Activated CD8-positive, alpha-beta memory T cell treated with anti-CD3 and anti-CD28 coated beads, Interleukin-2, amount 50 U/mL, for 24 hours (primary cell): ENCODE results near the gene UTP25.
A peak's percentile ranks its signal among the peaks of the same experiment; 100 is the strongest.
"Not testable (repeated sequence)": the region's sequence is repeated elsewhere in the genome, so short reads cannot be mapped to it uniquely, and the experiment has no call there.

ENCODE experiments used
- DNase-seq: peaks from one replicate; pipeline ENCODE4 v3.0.0-alpha.2; 2020; ENCODE audit errors: extremely low read depth

The UTP25 gene, protein sequence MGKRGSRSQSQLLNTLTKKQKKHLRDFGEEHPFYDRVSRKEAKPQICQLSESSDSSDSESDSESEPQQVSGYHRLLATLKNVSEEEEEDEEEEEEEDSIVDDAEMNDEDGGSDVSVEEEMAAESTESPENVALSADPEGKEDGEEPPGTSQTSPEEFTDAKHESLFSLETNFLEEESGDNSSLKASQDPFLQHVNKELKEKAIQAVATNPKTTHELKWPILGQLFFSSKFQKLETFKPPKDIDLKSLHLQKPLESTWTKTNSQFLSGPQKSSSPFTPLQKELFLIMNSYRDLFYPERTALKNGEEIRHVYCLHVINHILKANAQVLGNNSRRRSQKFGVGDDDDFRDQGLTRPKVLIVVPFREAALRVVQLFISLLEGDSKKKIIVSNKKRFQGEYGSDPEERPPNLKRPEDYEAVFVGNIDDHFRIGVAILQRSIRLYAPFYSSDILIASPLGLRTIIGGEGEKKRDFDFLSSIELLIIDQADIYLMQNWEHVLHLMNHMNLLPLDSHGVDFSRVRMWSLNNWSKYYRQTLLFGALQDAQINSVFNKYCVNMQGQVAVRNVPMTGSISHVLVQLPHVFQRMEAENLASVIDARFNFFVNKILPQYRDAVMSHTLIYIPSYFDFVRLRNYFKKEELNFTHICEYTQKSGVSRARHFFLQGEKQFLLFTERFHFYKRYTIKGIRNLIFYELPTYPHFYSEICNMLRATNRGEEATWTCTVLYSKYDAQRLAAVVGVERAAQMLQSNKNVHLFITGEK

DNA sequence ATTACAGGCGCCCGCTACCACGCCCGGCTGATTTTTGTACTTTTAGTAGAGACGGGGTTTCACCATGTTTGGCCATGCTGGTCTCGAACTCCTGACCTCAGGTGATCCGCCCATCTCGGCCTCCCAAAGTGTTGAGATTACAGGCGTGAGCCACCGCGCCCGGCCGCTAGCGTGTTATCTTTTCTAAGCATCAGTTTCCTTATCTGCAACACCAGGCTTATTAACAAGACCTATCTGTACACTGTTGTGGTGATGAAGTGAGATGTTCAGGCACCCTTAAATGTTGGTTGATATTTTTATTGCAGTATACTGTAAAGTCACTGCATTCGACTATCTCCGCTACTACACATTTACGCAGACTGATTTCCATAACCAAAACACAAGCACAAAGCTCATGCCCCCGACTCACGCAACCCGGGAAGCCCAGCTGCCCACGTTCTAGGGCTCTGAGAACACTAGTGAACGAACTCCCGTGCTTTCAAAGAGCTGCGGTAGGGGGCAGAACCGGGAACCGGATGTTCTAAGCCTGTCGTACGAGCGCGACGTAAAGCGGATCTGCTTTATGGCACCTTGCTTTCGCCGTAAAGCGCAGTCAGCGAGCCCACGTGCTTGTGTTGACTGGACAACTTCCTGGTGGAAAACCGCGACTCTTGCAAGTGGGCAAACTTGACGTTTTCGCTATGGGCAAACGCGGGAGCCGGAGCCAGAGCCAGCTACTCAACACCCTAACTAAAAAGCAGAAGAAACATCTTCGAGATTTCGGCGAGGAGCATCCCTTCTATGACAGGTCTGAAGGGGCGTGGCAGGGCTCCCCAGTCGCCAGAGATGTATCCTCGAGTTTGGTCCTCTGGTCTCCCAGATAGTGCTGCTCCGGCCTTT, at the start of gene UTP25:
Gene UTP25, plus strand, starts transcription at position 589 of the 879 bp plus-strand sequence. Its CDS starts 92 bp downstream, at position 681.
- DNase-seq: peak; percentile 82

DNA sequence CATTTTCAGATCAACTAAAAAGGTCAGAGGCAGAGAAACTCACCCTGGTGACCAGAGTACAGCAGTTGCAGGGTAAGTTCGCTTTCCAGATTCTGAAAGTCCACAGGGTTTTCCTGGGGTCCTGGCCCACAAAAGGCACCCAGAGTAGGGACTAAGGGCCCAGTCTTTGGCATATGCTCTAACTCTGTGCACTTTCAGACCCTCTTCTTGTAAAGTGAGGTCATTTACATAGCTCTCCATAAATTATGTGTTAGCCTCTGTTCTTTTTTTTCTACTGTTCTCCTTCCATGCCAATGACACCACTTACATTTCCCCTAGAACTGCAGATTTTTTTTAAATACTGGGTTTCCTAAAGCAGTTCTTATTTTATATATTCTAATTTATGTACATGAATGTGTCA, 49.7 kb upstream of the UTP25 start:
- no peak for DNase-seq

DNA sequence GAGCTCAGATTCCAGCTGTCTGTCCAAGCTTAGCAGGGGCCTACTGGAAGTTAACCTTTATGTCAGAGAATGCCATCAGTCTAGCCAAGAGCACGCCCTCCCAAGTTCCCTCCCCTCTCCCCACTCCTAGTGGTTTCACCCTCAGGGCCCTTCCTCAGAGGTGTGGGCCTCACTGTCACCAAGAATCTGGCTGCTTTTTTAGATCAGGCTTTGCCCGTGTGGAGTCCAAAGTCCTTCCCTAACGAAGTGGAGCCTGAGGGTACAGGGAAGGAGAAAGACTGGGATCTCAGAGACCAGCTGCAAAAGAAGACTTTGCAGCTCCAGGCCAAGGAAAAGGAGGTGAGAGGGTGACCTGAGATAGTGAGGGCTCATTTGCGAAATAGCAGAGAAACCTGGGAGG, 47.5 kb upstream of the UTP25 start:
- no peak for DNase-seq

DNA sequence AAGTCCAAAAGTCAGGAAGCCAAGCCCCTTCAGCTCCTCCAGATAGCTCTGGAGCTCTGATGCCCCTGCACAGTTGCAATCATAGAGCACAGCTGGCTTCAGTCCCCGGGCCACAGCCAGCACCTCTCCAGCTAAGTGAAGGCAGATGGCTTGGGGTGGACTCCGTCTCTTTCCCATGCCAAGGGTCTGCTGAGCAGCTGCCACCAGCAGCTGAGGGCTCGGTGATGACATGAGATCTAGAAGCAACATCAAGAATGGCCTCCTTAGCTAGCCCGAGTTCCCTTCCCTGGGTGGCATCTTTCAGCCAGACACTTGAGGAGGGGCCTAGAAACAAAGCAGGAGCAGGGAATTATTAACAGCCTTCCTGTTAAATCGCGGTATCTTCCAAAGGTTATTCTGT, 44.4 kb upstream of the UTP25 start:
- DNase-seq: no peak

DNA sequence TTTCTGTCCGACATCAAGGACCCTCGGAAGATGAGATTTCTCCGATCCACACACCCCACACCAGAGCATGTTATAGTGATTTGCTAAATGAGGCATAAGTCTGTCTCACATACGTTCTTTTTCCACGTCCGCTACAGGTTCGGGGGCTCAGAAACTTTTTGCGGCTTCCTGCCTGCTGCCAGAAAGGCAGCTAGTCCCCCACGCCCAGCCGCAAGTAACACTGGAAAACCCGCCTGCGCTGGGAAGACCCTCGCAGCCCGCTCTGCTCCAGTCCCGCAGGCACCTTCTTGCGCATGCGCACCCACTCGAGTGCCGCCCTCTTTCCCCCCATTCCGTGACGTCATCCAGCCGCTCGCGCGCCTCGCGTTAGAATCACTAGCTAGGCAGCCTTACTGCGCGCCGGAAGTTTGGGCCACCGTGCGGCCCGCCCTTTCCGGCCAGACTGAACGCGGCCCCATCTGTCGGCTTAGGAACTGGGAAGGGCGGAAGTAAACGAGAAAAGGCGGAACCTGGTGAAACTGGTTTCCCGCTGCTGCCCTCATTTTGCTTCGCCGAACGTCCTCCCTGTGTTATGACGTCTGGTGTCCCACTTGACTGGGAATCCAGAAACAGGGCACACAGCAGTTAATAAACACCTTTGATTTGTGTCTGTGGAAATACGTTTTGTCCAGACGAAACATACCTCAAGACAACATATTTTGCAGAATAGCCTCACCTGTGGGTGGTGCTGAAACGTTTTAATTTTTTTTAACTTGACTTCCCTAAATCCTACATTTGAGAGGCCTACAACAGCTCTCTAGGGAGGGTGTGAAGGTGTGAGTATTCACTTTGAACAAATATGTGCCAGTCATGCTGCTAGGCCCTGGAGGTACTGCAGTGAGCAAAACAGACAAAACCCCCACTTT, 43.3 kb upstream of the UTP25 start, which contains the start of gene C1orf74:
Gene C1orf74, minus strand, starts transcription at position 295 of the 905 bp plus-strand sequence. CDS start 925 bp downstream, outside the sequence.
- DNase-seq: peak; percentile 100

DNA sequence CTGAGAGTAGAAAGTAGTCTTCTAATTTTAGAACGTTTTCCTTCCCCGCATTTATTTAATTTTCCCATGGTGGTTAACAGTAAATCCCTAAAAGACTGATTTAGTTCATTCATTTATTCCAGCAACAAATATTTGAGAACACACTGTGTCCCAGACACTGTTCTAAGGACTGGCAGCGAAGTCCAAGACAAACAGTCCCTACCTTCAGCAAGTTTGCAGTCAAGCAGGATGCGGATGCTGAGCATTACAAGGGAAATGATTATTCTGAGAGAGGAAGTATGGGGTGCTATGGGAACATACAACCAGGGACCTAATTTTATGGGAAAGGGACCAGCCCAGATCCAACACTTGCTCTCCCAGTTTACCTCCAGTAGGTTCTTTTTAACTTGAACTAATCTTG, 42.2 kb upstream of the UTP25 start:
- no peak for DNase-seq

DNA sequence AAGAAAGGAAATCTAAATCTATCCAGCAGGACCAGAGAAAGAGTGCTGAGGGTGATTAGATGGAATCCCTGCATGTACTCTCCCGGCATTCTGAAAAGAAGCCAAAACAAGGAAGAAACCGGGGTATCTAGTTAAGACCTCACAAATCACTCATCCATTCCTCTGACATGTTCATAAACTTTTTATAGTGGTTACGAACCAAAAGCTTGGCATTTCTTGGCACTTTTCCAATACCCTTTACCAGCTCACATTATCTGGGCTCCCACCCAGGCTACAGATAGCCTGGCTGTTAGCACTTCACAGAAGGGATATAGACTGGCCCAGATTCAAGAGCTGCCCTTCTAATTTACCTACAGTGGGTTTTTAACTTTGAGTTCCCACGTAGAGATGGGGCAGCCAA, 41.6 kb upstream of the UTP25 start:
- DNase-seq: no peak

DNA sequence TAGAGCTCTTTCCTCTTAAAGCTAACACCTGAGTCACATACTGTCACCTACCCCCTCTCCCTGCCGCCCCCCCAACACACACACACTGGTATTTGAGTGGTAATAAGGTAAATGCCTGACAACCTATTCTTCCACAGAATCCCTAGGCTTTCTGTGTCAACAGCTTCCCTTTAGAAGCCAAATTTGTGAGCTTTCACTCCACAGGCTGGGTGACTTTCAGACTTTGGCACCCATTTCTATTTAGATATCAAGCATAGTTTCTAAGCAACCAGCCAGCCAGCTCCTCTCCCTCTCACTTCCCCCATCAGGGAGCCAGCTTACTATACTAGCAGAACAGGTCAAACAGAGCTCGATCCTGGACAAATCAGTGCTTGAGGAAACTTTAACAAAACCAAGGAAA, 40.2 kb upstream of the UTP25 start:
- no peak for DNase-seq

DNA sequence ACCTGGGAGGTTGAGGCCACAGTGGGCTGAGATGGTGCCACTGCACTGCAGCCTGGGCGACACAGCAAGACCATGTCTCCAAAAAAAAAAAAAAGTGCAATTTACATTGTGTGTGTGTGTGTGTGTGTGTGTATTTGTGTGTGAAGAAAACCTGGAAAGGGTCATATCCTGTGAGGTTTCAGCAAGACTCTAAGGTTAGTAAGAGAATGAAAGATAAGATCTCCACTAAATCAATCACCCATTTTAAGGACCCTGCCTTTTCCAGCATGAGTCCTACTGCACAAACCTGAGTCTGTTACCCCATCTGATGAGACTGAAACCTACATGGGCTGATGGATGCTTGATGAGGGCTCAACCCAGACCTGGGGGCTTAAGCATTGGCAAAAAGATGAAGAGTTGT, 38.5 kb upstream of the UTP25 start:
- DNase-seq: no peak

DNA sequence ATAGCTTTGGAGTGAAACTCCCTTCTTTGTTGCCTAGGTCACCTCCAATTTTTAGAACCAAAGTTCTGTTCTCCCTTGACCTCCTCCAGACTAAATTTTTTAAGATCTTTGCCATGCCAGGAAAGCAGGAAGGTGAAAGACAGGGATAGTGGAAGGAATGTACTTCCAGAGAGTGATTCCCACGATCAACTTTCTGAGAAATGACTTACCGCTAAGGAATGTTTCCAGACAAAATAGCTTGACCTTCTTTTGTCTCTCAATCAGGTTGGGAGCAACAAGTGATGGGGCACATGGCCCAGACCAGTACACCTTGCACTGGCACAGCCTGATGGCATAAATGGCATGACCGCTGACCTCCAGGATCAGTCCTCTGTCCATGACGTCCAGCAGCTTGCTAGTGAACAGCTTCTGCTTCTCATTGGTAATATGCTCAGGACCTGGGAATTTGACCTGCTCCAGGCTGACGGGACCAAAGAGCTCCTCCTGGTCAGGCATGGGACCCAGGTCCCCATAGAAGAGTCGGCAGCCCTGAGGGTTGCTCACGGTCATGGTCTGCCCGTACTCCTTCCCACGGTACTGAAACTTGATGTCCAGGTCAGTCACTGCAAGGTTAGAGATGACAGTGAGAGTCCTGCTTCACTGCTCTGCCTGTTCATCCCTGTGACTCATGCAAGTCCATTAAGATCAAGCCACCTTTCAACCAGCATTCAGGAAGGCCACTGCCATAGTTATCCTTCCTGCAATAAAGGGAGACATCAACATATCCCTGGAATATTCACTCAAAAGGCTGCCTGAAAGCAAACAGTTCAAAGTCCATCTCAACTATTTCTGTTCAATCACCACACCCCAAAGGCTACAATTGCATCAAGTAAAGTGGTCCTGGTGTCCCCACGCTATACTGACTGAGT, 37.2 kb upstream of the UTP25 start:
- DNase-seq: no peak

DNA sequence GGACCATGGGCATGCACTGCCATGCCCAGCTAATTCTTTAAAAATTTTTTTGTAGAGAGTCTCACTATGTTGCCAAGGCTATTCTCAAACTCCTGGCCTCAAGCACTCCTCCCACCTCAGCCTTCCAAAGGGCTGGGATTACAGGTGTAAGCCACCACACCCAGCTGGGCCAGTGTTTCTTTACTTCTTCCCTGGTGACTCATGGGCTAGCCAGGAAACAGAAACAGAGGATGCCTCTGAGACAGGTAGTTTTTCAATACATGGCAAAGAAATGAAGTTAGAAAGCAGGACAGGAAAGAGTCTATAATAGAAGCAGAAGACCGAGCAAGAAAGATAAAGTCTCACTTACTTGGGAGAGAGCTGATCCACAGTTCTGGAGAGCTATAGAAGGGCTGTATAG, 35.9 kb upstream of the UTP25 start:
- no peak for DNase-seq

DNA sequence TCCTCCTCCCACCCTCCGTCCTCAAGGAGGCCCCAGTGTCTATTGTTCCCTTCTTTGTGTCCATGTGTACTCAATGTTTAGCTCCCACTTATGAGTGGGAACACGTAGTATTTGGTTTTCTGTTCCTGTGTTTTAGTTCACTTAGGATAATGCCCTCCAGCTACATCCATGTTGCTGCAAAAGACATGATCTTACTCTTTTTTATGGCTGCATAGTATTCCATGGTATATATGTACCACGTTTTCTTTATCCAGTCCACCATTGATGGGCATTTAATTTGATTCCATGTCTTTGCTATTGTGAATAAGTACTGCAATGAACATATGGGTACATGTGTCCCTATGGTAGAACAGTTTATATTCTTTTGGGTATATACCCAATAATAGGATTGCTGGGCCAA, 34.1 kb upstream of the UTP25 start:
- not testable (repeated sequence) for DNase-seq

DNA sequence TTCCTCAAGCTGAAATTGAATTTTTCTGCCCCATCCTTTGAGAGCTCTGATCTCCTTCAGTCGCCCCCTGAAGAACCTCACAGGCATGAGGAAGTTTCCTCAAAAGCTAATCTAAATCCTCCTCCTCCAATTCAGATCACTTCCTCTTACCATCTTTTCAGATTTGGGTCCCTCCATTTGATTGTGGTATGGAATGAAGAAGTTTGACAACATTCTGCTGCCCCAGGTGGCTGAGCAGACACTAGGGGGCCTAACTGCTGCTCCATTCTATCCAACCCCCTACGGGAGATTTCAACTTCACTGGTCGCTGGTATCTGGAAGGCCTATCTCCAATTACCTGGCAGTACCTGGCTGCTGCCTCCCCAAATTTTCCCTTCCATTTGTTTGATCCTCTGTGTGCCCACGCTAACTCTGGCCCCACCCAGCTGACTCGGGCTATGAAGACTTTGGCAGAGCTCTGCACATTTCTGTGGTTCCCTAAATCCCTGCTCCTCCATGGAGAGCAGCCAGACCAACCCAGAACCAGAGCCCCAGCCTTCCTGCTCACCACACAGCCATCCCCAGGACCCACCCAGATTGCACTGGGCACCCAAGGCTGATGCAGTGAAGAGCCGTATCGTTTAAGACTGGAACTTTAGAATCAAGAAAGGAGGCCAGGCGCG, 29.7 kb upstream of the UTP25 start:
- DNase-seq: no peak

DNA sequence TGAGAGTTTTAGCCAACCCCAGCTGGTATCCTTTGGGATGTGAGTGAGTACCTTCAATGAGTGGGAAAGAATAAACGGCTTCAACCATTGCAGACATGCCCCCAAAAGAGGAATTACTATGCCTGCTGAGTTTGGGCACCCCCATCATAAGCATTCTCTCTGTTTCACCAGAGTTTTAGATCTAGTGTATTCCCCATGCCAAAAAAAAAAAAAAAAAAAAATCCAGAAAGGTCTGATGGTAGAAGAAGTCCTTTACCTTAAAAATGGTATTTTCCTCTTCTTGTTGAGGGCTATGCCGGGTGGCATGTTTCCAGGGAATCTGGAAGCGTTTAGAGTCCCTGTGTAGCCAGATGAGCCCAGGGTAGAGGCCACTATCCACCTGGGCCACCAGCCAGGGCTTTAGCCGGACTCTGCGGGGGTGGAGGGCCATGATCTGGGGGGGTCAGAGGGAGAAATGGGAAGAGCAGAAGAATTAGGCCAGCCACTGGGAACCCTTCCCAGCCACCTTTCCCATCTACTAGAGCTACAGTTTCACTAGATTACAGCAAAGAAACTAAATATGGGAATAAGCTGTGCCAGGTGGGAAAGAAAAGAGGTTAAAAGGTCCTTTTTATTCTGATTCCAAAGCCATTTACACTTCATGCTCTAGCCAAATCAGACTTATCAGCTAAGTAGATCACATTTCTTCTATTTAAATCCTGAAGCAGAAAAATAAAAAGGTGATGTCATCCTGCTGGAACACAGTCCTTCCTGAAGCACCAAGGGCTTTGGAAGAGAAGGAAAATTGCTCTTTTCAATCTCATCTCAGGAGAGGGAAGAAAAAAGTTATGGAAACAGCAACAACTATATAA, 26.6 kb upstream of the UTP25 start:
- no peak for DNase-seq

DNA sequence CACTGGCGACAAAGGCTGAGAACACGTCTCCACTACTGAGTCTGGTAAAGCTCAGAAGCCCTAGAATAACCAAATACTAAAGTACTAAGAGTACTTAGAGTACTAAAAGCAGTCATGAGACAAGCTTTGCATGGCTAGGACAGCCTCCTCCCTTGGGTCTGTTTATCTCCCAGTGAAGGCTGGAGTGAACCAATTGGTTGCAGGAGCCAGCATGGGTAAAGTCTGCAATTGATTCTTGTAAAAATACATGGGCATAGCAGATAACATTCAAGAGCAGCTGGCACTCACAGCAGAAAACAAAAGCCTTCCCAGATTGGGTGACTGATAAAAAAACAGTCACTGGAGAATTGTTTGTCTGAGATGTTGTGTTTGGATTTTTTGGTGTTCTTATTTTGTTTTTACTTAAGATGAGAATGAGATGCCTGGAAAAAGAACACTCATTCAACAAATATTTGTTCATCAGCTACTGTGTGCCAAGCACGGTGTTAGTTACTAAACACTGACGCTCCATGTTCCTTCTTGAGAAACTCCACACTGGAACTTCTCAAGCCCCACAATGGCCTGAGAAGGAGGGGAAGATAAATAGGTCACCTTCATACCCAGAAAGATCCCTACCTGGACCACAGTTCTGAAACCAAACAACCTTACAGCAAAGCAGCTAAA, 25.5 kb upstream of the UTP25 start:
- no peak for DNase-seq

DNA sequence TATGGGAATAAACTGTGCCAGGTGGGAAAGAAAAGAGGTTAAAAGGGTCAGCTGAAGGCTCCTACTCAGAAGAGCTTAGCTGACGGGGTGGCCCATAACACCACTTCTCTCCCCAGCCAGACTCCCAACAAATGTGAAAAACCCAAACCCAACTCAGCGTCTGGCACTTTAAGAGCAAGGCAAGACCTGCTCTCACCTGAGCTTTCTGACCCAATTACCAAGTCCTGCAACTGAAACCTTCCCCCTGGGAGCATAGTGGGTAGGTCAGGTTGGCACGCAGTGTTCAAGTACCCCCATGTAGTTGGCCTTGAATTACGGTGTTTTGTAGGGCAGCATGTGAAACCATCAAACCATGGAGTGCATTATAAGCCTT, 25.0 kb upstream of the UTP25 start:
- DNase-seq: no peak

DNA sequence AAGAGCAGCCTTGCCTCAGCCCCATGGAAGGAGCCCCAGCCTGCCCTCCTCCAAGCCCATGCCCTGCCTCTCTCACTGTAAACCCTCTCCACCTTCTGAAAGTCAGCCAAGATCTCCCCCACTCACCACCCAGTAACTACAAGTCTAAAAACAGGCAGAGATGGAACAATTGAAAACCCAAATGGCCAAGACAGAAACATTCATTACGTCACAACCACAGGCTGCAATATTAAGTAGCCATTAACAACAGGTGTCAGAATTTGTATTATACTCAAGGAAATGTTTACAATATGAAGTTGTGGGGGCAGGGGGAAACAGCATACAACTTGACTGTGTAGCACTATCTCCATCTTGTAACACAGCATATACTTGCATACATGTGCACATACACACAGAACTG, 24.2 kb upstream of the UTP25 start:
- DNase-seq: no peak

DNA sequence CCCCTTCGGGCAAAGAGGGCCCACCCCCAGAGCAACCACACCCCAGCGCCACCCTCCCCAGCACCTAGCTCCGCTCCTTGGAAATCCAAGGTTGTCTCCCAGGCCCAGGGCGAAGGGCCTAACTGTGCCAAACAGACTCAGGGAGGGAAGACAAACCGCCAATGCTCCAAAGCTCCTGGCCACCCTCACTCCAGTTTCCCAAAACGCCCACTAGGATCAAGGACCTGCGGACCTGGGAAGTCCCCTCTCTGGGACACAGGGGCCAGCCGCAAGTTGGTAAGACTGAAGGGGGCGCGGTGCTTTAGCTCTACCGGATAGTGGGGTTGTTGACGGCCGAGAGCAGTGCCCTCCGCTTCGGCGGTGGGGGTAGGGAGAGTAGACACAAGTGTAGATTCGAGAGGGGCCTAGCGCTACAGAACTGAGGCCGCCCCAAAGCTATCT, 22.4 kb upstream of the UTP25 start:
- no peak for DNase-seq
